GM23338 (cell line): ENCODE data around the gene PSD. TPM values are rescaled to one million over a fixed set of nuclear protein-coding genes. Genes with fewer than 3 reads are reported as not detected.

Experiments used
- ATAC-seq: fragments of 200-7000 bp; cut with Tn5 transposase; 3 replicates; pipeline ENCODE4 v1.9.1; 2020
- DNase-seq: peaks from one replicate; pipeline ENCODE4 v3.0.0-alpha.2; 2015; ENCODE audit warnings: low spot score
- H2AFZ ChIP-seq: fragments of 200-600 bp; sonication (generic); 2 replicates; pipeline ENCODE4 v1.8.0; 2016; ENCODE audit warnings: antibody characterized with exemption, mild to moderate bottlenecking, moderate library complexity
- H3F3A ChIP-seq: fragments of 200-600 bp; sonication (generic); replicated peaks from 2 replicates; pipeline ENCODE4 v1.8.0; 2017; ENCODE audit warnings: antibody characterized with exemption, mixed run types, low read depth
- H3K27ac ChIP-seq: fragments of 200-600 bp; sonication (generic); 2 replicates; pipeline ENCODE4 v1.6.1; 2016; ENCODE audit warnings: low read depth
- H3K27me3 ChIP-seq: fragments of 200-600 bp; sonication (generic); 2 replicates; pipeline ENCODE4 v1.8.0; 2016; ENCODE audit warnings: mild to moderate bottlenecking, mixed run types, moderate library complexity; ENCODE audit not compliant: insufficient read depth
- H3K36me3 ChIP-seq: fragments of 200-600 bp; sonication (generic); 2 replicates; pipeline ENCODE4 v1.8.0; 2016; ENCODE audit warnings: mild to moderate bottlenecking; ENCODE audit not compliant: insufficient read depth
- H3K4me1 ChIP-seq: fragments of 200-600 bp; sonication (generic); 2 replicates; pipeline ENCODE4 v1.8.0; 2016; ENCODE audit warnings: mild to moderate bottlenecking, moderate library complexity; ENCODE audit not compliant: insufficient read depth
- H3K4me2 ChIP-seq: fragments of 200-600 bp; sonication (generic); 2 replicates; pipeline ENCODE4 v1.7.1; 2017; ENCODE audit warnings: mixed run types
- H3K4me3 ChIP-seq: fragments of 200-600 bp; sonication (generic); 2 replicates; pipeline ENCODE4 v1.6.1; 2016; ENCODE audit warnings: mixed run types
- H3K79me2 ChIP-seq: fragments of 200-600 bp; sonication (generic); replicated peaks from 2 replicates; pipeline ENCODE4 v1.8.0; 2017; ENCODE audit warnings: mild to moderate bottlenecking; ENCODE audit not compliant: insufficient read depth
- H3K9me2 ChIP-seq: fragments of 200-600 bp; sonication (generic); 2 replicates; pipeline ENCODE4 v1.8.0; 2017; ENCODE audit not compliant: insufficient read depth
- H4K20me1 ChIP-seq: fragments of 200-600 bp; sonication (generic); replicated peaks from 2 replicates; pipeline ENCODE4 v1.8.0; 2017; ENCODE audit warnings: mild to moderate bottlenecking; ENCODE audit not compliant: insufficient read depth
- H3K27ac Mint-ChIP-seq: 2 replicates; pipeline ENCODE4 v1.8.0; 2020; ENCODE audit warnings: inconsistent platforms, mild to moderate bottlenecking, moderate library complexity, mixed read lengths
- H3K27me3 Mint-ChIP-seq: 3 replicates; pipeline ENCODE4 v1.8.0; 2022; ENCODE audit warnings: low read depth, mild to moderate bottlenecking, moderate library complexity, mixed read lengths, inconsistent platforms; ENCODE audit not compliant: insufficient read depth, poor library complexity
- H3K36me3 Mint-ChIP-seq: 3 replicates; pipeline ENCODE4 v1.8.0; 2021; ENCODE audit warnings: low read depth, mild to moderate bottlenecking, inconsistent platforms, moderate library complexity, mixed read lengths
- H3K4me1 Mint-ChIP-seq: 3 replicates; pipeline ENCODE4 v1.8.0; 2020; ENCODE audit warnings: mild to moderate bottlenecking, inconsistent platforms, mixed read lengths
- H3K4me3 Mint-ChIP-seq: 3 replicates; pipeline ENCODE4 v1.8.0; 2021; ENCODE audit warnings: moderate library complexity, mild to moderate bottlenecking, inconsistent platforms, mixed read lengths
- H3K9me3 Mint-ChIP-seq: 3 replicates; pipeline ENCODE4 v1.8.0; 2020; ENCODE audit warnings: moderate library complexity, mild to moderate bottlenecking, inconsistent platforms, mixed read lengths
- CREB1 ChIP-seq: fragments of 250-450 bp; sonication (Bioruptor Pico); IDR thresholded peaks from 2 replicates; pipeline ENCODE4 v1.5.0; 2020; ENCODE audit warnings: low read depth, mild to moderate bottlenecking, moderate library complexity
- CTCF ChIP-seq, 2 experiments: fragments of 200-600 bp in 1 of 2; sonication (generic) in 1 of 2; conservative IDR thresholded peaks; 2 replicates each; pipeline versions ENCODE4 v1.5.1 to v1.6.1; 2016 to 2017; ENCODE audit warnings: antibody characterized with exemption in 2 of 2, low read depth in 2 of 2, mild to moderate bottlenecking in 2 of 2, moderate library complexity in 1 of 2
- EZH2 ChIP-seq: fragments of 200-600 bp; sonication (generic); IDR thresholded peaks from one replicate; pipeline ENCODE4 v1.8.0; 2017; ENCODE audit warnings: antibody characterized with exemption, mild to moderate bottlenecking, low read depth; ENCODE audit not compliant: unreplicated experiment
- JUNB ChIP-seq: IDR thresholded peaks from one replicate; pipeline ENCODE4 v1.6.1; 2016; ENCODE audit warnings: antibody characterized with exemption; ENCODE audit not compliant: unreplicated experiment
- POLR2AphosphoS5 ChIP-seq: IDR thresholded peaks from 2 replicates; pipeline ENCODE4 v1.6.1; 2016; ENCODE audit warnings: antibody characterized with exemption, low read depth
- REST ChIP-seq: IDR thresholded peaks from one replicate; pipeline ENCODE4 v1.6.1; 2018; ENCODE audit warnings: antibody characterized with exemption; ENCODE audit not compliant: unreplicated experiment
- ZNF114 ChIP-seq: fragments of 250-450 bp; sonication (Bioruptor Pico); IDR thresholded peaks from 2 replicates; pipeline ENCODE4 v1.5.0; 2020; ENCODE audit warnings: mild to moderate bottlenecking, moderate library complexity
- ZNF331 ChIP-seq: fragments of 250-450 bp; sonication (Bioruptor Pico); IDR thresholded peaks from 2 replicates; pipeline ENCODE4 v1.5.0; 2020; ENCODE audit warnings: low read depth, mild to moderate bottlenecking, moderate library complexity
- polyA plus RNA-seq: library from polyadenylated mRNA; unstranded; fragments of >200 nt; fragmentation: Nextera tagmentation; extraction: Ambion mirVana; gene quantifications from 2 replicates; pipeline ENCODE4 v1.2.1, GENCODE V29; 2016
- total RNA-seq: library from RNA; depleted of rRNA; stranded (reverse); fragments of >200 nt; shearing (Covaris generic); gene quantifications from 2 replicates; pipeline ENCODE4 v1.2.3, GENCODE V29; 2014

PSD gene
- total and polyA plus RNA-seq, 2 experiments from 2014 or later: 1.9 to 6.8 TPM

- no peaks in the 10 kb centered on the region for H3K79me2 ChIP-seq
- ATAC-seq: peak; percentile 54
- Mint-ChIP-seq H3K9me3 (no peaks in the 10 kb centered on the region), H3K27ac (no peak overlapping the region), H3K36me3 (no peaks in the 10 kb centered on the region; the same call in 2 of the 3 replicates), H3K4me1 (peaks cover 14% of the 10 kb centered on the region; the same call in 2 of the 3 replicates), H3K4me3 (peak overlapping the region; percentile 65), H3K27me3 (peaks cover 30% of the 10 kb centered on the region)
- peak; percentile 90 for DNase-seq
- H3K36me3 ChIP-seq: no peaks in the 10 kb centered on the region
- H3K9me2 ChIP-seq: no peaks in the 10 kb centered on the region
- peak overlapping the region; percentile 88 for H3K4me2 ChIP-seq
- peaks cover 15% of the 10 kb centered on the region for H3K27me3 ChIP-seq
- H3K27ac ChIP-seq: no peak overlapping the region
- peaks cover 7% of the 10 kb centered on the region; the same call in 1 of the 2 replicates for H3K4me1 ChIP-seq
- H3F3A ChIP-seq: 0 out of 2 replicates have a peak, but pooled peaks cover 14% of the 10 kb centered on the region
- peak overlapping the region; percentile 74 for H3K4me3 ChIP-seq
- TF ChIP-seq JUNB (no peak), EZH2 (no peak), POLR2AphosphoS5 (peak; percentile 92), CREB1 (CRISPR knock-in tag) (peak; percentile 93), REST (no peak), ZNF114 (CRISPR knock-in tag) (no peak), CTCF (conservative IDR thresholded peaks at IDR 0.05; ENCODE audit: low read depth in 2 of 2) (peak; percentile 81 to 99), ZNF331 (no peak)
- peak overlapping the region; percentile 94 for H2AFZ ChIP-seq
- no peaks in the 10 kb centered on the region; the same call in 1 of the 2 replicates for H4K20me1 ChIP-seq
Observed at GRCh38 chr10:102399217-102400021, 19.2 kb downstream of the PSD start.
